Epithelial cell of esophagus (primary cell): Measurements from ENCODE around the gene DDX25.

Source experiments
- DNase-seq: peaks from one replicate; pipeline ENCODE4 v3.0.0; 2010; ENCODE audit warnings: low read depth
- H3K4me3 ChIP-seq: 2 replicates; pipeline ENCODE4 v1.5.1; 2011; ENCODE audit warnings: mild to moderate bottlenecking, low read length, control low read depth
- TF ChIP-seq, protein P1 (sequence below): IDR thresholded peaks from 2 replicates; pipeline ENCODE4 v1.5.1; 2011; ENCODE audit warnings: low read depth, mild to moderate bottlenecking, low read length, control low read depth, inconsistent platforms; ENCODE audit not compliant: insufficient read depth; ENCODE audit errors: missing control alignments

Gene DDX25

DNA sequence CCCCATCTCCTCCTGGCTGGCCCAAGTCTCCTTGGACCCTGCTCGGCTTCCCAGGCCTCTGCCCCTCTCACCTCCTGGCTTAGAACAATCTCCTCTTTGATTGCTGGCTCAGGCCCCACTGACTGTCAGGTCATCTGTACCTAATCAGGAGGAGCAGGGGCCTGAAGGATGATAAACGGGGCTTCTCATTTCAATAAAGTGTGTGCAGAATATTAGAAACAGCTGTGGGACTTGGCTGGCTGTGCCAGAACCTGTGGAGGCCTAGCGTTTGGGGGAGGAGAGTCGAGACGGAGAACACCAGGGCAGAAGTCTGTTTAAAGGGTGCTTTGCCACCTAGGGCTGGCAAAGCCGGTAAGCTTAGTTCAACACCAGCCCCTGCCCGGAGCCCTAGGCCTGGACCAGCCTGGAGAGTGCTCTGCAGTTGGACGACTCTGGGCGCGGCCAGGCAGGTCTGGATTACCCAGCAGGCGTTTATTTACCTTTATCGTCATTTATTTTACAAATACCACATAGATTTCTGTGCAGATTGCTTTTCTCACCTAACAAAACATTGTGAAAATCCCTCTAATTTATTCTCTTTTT lies 31.4 kb downstream of the DDX25 start:
- no peak for DNase-seq
- TF ChIP-seq, protein P1, sequence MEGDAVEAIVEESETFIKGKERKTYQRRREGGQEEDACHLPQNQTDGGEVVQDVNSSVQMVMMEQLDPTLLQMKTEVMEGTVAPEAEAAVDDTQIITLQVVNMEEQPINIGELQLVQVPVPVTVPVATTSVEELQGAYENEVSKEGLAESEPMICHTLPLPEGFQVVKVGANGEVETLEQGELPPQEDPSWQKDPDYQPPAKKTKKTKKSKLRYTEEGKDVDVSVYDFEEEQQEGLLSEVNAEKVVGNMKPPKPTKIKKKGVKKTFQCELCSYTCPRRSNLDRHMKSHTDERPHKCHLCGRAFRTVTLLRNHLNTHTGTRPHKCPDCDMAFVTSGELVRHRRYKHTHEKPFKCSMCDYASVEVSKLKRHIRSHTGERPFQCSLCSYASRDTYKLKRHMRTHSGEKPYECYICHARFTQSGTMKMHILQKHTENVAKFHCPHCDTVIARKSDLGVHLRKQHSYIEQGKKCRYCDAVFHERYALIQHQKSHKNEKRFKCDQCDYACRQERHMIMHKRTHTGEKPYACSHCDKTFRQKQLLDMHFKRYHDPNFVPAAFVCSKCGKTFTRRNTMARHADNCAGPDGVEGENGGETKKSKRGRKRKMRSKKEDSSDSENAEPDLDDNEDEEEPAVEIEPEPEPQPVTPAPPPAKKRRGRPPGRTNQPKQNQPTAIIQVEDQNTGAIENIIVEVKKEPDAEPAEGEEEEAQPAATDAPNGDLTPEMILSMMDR = no peak

DNA sequence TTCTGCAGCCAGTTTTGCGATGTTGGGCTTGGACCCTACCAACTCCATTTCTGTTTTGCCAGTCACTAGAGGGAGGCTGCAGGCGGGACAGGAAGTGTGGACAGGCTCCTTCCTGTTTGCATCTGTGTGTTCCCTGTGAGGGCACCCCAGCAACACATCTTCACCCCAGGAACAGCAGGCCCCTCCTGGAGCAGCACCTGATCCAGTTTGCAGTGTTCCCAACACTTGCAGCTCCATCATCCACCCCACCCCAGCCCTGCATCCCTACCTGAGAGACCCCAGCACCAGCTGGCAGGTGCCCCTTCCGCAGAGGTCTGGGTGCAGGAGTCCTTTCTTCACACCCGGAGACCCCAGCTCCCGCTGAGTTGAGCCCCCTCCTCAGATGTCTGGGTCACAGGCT lies 34.1 kb downstream of the DDX25 start:
- TF ChIP-seq, protein P1 = no peak
- no peak for DNase-seq

More for the DNA sequence above, 31.4 kb downstream of the DDX25 start:
- no peak overlapping the region for H3K4me3 ChIP-seq

GRCh38 chr11:125939081-125939521 lies 34.8 kb downstream of the DDX25 start:
- no peak for DNase-seq
- H3K4me3 ChIP-seq = no peak overlapping the region
- TF ChIP-seq, protein P1 = no peak

More for the DNA sequence above, 34.1 kb downstream of the DDX25 start:
- H3K4me3 ChIP-seq = no peak overlapping the region

DNA sequence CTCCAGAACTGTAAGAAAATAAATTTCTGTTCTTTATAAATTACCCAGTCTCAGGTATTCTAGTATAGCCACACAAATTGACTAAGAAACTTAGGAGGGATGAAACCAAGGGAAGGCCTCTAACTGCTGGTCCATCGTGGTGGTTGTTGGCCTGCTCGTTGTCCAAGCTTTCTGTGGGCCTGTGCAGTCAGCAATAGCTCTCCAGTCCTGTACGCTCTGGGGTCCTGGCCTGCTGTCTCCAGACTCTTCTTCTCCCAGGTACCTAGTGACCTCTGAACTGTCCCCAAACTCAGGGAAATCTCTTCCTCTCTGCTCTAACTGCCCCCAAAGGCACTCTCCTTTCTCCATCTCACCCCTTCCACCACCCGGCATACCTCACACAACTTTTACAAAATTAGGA lies 35.8 kb downstream of the DDX25 start:
- no peak overlapping the region for H3K4me3 ChIP-seq
- TF ChIP-seq, protein P1 = no peak
- no peak for DNase-seq

- TF ChIP-seq, protein P1 = no peak
- H3K4me3 ChIP-seq = no peak overlapping the region
- DNase-seq = no peak
These were observed 36.9 kb downstream of the DDX25 start for GRCh38 chr11:125941267-125941618.

DNA sequence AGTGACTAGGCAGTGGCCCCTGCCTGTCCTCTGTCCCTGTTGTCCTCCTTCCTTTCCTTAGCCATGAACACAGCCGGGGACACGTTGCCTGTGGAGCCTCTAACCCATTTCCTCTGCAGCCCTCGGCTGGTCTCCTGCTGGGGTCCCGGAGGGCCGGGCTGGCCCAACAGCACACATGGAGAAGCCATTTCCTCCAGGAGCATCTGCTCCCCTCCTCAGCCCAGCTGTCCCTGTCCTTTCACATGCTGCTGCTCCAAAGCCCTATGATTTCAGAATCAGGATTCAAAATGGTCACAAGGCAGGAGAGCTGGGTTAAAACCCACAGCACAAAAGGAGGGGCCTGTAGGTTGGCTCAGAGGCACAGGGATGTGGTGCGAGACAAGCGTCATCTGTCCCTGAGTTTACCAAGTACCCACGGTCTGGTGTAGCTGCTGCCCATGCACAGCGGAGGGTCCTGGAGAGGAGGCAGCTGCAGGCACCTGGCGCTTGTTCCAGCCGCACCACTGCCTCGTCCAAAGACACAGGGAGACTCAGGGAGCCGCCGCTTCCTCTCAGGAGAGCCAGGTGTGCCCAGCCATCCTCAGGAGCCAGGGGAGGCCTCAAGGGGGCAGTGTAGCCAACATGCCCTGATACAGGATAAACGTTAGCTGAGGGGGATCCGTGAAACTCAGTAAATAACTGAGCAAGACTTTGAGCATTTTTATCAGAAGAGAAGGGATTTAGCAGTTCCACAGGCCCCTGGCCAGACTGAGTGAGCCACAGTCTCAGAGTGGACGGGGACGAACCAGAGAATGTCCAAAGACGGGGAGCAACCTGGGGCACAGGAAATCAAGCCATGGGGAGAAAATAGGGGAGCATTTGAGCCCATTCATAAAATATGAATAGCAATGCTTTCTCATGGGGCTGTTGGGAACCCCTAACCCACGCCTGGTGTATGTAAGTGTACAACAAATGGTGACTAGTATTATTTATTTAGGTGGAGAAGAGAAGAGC lies 37.6 kb downstream of the DDX25 start:
- TF ChIP-seq, protein P1 = peak; percentile 89
- no peak overlapping the region for H3K4me3 ChIP-seq
- peak; percentile 57 for DNase-seq
